GM19193 (cell line): ENCODE results near the gene SLC31A1.

Experiments used
- POLR2A ChIP-seq: IDR thresholded peaks from 4 replicates; pipeline ENCODE4 v1.6.1; 2011; ENCODE audit not compliant: insufficient read depth, insufficient read length; ENCODE audit errors: extremely low read depth

SLC31A1 gene

DNA sequence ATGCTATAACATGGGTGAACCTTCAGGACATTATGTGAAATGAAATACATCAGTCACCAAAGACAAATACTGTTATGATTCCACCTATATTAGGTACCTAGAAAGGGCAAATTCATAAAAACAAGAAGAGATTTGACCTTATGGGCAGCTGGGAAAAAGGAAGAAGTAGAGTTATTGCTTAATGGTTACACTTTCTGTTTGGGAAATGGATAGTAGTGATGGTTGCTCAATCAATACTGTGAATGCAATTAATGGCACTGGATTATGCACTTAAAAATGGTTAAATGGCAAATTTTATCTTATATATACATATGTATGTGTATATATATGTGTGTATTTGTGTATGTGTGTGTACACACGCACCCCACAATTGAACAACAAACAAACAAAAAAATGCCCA is 15.5 kb upstream of the SLC31A1 start:
- TF ChIP-seq POLR2A: no peak

DNA sequence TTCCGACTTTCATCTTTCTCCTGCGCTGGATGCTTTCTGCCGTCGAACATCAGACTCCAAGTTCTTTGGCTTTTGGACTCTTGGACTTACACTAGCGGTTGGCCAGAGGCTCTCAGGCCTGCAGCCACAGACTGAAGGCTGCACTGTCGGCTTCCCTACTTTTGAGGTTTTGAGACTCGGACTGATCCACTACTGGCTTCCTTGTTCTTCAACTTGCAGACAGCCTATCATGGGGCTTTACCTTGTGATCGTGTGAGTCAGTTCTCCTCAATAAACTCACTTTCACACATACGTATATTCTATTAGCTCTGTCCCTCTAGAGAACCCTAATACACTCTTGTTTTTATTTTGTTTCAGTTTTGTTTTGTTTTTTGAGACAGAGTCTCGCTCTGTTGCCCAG is 10.5 kb upstream of the SLC31A1 start:
- TF ChIP-seq POLR2A: no peak

DNA sequence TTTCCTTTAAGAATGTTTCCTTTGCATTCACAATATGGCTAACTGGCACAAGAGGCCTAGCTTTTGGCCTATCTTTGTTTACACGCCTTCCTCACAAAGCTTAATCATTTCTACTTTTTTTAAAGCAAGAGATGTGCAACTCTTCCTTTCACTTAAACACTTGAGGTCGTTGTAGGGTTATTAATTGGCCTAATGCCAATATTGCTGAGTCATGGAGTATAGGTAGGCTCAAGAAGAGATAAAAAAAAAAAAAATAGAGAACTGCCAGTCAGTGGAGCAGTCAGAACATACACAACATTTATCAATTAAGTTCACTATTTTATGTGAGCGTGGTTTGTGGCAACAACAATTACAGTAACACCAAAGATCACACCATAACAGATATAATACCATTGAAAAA is 6.2 kb upstream of the SLC31A1 start:
- no peak for TF ChIP-seq POLR2A

DNA sequence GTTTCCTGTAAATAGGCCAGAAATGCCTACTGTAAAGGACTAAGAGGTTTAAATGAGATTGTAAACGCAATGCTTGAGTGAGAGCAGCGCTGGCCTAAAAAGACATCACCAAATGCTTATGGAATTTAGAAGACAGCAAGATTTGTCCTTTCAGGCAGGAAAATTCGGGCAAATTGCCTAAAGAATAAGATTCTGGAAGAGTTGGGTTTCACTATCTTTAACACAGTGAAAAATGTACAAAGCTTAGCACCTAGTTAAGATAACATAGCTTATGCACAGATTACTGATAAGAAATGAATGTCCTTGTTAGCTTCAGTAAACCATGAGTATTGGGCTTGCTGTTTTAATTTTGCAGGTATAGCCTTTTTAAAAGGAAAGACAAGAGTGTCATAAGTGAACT is 4.9 kb upstream of the SLC31A1 start:
- TF ChIP-seq POLR2A: no peak

DNA sequence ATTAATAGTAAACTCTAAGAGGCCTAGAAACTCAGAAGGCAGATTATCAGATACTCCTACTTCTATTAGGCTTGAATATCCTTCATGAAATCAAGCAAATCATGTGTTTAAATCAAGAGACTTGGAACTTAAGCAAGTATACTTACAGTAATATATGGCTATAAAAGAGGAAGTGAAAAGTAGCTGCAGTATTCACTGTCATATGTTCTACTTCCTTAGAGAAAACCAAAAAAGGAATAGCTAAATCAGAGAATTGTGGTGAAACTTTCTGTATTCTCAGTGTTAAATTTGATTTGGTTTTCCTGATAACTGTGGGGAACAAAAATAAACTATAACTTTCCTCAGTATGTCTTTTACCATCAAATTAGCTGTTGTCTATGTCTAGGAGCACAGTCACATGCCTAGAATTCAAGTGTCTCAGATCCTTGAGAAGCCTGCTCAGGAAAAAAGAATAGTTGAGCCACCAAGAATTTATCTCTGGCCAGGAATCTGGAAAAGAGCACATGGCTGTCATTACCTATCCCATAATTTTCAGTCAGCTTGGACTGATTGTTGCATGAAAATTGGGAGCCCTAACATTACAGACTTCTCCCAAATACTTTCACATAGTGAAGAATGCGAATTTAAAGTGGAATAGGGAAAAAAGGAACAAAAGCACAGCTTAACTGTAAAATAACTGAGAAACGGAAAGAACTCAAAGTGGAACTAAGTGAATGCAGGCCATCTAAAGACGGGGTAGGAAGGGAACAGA is 2.0 kb upstream of the SLC31A1 start:
- TF ChIP-seq POLR2A: no peak

DNA sequence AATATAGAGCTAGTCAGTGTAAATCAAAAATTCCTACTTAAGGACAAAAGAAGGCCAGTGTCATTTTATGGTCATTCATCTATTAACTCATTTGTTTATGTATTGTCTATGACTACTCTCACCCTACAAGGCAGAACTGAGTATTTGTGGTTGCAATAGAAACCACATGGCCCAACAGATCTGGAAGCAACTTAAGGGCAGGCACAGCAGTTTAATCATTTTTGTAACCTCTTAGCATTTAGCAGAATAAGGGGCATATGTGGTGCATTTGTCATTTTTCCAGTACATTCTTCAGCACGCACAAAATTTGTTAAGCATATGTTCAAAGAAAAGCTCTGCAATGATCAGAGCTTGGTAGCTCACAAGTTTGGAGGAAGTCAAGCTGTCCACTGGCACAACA is 1.4 kb upstream of the SLC31A1 start:
- no peak for TF ChIP-seq POLR2A

DNA sequence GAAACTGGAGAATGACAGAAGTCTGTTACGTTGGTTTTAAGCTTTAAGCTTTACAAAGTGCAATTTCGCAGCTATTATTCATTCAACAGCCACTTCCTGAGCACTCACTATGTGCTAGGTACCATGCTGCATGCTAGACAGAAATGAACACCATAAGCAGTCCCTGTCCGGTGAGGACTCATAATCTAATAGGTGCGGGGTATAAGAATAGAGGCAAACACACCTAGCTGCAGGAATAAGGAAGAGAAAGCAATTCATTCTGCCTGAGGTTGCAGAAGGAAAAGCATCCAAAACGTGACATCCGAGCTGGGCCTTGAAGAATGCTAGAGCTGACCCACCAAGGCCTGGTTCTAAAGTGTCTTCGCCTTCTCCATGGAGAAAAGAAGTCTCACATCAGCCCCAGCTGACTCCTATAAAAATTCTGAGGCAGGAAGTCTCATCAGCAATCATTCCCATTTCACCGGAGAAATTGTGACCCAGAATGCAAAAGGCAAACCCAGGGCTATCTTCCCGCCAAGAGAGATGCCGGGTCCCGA is 809 bp upstream of the SLC31A1 start:
- TF ChIP-seq POLR2A: no peak

DNA sequence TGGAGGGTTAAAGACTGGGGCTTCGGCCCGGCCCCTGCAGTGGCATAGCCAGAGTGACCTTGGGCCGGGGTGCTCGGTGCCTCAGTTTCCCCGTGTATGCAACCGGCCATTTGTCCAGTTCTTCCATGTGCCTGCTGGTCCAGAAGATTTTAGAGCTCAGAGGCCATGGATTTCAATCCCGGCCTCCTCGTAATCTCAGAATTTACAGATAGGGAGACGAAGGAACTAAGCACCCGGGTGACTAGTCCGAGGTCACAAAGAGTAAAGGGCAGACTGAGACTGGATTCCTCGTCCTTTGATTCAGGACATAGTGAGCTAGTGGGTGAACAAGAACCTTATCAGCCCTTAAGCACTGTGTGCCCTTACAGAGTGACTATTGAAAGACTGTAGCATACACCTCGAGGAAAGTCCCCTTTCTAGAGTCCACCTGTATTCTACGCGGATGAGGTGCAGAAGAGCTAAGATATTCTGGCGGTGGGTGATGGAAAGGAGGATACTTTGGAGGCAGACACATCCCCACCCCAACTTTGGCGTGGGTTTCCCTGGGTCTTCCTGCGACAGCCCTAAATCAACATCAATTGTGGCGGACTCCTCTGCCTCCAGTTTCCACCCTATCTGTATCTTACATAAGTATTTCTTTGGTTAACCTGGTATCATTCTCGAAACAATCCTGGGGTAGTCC is 597 bp downstream of the SLC31A1 start:
- TF ChIP-seq POLR2A: no peak

DNA sequence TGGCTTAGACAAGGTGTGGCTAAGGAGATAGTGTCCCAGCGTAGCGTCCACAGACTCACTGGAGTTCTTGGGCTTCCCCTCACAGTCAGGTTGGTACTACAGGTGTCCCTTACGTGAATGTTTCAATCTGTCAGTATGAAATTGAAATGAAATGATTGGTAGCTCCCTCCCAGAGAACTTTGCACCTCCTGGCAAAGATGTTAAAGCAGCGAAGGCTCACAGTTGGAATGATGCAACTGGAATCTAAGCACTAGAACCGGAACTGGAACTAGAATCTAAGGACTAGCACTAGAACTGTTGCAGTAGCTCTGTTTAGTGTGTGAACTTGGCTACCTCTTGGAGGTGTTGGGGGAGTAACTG is 1.1 kb downstream of the SLC31A1 start:
- no peak for TF ChIP-seq POLR2A

DNA sequence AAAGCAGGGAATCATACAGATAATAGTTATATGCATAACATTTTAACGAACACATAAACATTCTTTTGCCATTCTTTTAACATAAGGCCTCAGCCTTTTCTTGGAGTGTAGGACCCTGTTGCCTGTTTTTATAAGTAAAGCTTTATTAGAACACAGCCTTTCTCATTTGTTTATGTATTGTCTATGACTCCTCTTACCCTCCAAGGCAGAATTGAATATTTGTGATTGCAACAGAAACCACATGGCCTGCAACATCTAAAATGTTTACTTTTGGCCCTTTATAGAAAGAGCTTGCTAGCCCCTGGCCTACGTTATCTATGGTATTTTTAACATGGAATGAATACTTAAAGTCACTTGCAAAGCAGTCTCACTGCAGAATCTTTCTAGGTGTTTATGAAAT is 2.6 kb downstream of the SLC31A1 start:
- no peak for TF ChIP-seq POLR2A

DNA sequence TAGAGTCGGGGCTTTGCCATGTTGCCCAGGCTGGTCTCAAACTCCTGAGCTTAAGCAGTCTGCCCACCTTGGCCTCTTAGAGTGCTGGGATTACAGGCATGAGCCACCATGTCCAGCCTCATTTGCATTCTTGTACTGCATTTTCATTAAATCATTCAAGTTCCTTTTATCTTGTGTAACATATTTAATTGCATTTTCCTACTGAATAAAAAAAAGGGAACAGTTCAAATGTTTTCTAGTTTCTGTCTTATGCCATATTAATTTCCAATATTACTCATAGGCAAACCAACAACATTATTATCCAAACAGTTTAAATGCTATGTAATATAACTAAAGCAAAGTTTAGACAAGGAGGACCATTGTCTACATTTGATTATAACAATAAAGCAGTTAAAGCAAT is 6.1 kb downstream of the SLC31A1 start:
- no peak for TF ChIP-seq POLR2A

DNA sequence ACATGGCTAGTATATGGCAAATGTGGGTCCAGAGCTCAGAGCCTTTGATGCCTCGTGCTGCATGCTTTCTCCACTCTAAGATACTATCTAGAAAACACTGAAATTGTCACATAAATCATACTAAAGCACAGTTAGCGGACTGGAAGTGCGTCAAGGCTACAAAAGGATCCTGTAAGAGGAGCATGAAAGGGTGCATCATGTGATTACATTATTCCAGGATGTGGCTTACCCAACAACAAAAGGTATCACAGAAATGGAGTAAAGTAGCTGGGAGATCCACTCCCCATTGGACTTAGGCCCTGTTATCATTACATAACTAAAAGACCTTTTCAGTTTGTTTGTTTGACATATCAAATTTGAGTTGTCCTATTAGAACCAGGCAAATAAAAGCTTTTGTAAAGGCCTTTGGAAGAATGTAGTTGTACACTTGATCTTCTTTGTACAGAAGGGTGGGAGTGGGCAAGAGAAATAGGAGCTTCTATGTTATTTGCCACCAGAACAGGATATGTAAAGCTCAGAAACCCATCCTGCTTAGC is 6.9 kb downstream of the SLC31A1 start:
- TF ChIP-seq POLR2A: no peak

DNA sequence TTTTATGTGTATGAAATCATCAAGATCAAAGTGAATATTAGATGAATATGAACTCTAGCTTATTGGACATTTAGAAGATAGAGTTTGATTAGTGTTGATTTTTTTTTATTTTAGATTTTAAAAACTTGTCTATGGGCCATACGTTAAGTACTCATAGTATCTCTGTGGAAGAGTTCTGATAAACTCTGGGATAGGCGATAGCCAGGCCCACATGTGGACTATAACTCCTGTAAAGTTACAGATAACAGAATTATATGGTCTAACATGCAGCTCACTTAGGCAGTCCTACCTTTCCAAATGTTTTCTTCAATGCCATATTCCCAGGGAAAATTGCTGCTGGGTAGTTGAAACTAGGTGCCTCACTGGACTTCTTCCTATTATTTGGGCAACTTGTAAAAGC is 10.4 kb downstream of the SLC31A1 start:
- no peak for TF ChIP-seq POLR2A

DNA sequence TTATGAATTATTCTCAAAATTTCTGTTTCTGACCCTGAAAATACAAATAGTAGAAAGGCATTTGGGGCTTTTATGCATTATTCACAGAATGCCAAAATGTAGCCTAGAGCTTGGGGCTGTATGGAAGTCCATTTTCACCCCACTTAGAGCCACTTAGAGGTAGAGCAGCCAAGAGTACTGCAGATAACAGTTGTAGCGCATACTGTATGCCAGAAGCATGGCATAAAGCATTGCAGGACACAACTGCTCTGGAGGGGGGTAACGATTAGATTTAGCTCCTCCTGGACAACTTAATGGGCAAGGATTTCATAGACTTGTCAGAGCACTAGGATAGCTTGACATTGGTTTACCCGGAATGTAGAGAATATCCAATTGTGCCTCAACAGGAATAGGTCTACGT is 15.7 kb downstream of the SLC31A1 start:
- no peak for TF ChIP-seq POLR2A

DNA sequence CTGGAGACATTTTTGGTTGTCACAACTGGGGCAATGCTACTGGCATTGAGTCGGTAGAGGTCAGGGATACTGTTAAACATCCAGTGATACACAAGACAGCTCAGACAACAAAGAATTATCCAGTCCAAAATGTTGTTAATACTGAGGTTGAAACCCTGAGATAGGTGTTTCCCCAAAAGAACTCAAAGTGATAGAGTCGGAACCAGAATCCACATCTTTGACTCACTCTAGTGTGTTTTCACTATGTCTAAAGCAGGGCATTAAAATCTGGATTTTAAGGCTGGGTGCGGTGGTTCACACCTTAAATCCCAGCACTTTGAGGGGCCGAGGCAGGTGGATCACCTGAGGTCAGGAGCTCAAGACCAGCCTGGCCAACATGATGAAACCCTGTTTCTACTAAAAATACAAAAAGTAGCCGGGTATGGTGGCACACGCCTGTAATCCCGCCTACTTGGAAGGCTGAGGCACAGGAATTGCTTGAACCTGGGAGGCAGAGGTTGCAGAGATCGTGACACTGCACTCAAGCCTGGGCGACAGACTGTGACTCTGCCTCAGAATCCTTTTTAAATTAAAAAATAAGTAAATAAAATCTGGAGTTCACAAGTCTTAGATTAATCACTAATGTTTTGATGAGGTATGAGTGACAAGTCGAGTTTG is 17.0 kb downstream of the SLC31A1 start:
- no peak for TF ChIP-seq POLR2A

DNA sequence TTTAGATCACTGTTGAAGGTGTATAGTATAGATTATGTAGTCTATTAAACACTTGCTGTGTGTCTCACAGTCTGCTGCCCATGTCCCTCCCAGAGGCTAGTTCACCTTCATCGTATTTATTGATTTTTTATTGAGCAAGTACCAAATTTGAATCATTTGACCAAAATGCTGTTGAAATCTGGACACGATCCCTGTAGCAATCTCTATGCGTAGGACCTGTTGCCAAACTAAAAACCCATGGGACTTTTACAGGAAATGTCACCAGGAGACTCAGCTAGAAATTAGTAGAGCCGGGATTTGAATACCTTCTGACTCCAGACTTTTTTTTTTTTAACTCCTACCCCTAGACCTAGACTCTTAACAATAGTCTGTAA is 17.5 kb downstream of the SLC31A1 start:
- no peak for TF ChIP-seq POLR2A

DNA sequence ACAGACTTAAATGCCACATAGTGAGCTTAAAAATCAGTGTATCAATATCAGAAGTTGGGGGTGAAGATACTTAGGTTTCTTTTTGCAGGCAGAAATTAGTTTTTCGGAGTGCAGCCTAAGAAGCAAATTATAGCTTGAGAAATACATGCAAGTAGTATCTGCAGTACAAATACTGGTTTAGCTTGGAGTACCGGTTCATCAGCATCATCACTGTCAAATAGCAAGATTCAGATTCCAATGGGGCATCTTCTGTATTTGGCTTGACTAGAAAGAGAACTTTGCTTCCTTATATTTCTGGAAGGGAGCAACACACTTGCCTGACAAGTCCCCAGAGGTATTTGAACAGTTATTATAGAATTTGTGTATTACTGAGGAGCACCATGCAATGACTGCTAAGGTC is 19.8 kb downstream of the SLC31A1 start:
- TF ChIP-seq POLR2A: no peak

DNA sequence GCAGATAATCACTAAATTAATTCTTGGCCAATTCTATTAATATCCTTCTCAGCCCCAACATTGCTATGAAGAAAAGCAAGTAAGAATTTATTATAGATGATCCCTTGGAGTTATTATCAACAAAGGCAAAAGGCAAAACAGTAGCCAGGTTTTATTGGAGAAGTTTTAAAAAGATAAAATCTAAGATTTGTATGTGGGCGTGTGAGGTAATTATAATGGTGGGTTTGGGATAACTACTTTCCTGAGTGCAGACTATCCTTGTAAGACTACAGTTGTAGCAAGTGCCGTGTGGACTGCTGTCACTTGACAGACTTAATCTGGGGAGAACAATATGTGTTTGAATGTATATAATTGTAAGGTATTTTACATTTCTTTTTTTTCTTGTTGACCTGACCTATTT is 23.2 kb downstream of the SLC31A1 start:
- no peak for TF ChIP-seq POLR2A
